ENCODE data around the gene CYP2F1.

The CYP2F1 gene

GRCh38 chr19:41175801-41176777 lies 61.9 kb downstream of the CYP2F1 start:
- no peak for DNase-seq (ENCODE audit: low read depth, low spot score)
